ENCODE data around the gene THUMPD3. TPM values are rescaled to one million over a fixed set of nuclear protein-coding genes. Genes with fewer than 3 reads are reported as not detected.
A peak's percentile ranks its signal among the peaks of the same experiment; 100 is the strongest.

THUMPD3 gene
- total and polyA plus RNA-seq, 2 of the 13 experiments (the other 11 are each of a cell fraction or from before 2014, with no cell fraction given) = 31.2 to 44.1 TPM

DNA sequence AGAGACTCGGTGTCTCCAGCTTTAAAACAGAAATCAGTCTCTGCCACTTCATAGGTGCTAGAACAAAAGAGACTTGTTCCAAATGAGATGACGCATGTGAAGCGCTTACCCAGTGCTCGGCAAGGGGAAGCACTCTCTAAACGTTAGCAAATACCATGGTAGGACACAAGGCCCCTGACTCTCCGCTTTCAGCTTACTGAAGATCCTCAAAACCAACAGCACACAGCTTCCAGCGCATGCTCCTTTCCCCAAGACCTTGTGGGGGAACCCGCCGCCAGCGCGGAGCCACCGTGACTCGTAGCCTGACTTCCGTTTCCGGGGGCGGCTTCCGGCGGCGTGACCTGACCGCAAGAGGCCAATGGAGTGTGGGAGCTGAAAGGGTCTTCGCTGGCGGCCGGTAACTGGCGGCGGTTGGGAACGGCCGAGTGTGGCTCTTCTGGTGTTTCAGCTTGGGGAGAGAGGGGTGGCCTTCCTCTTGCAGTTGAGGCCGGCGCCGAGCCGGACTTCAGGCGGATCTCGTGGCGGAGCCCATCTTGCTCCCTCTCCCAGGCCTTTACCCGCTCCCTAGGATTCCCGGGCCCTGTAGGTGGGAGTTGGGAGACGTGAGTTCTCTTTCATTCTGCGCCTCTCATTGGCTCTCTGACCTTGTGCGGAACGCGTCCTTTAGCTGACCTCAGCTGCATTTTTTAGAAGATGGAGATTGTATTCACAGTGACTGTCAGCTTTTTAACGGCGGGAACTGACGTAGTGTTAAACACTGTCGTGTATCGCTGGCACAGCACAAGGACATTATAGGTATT, at the start of gene THUMPD3 (continued):
- TF ChIP-seq ZNF235 (CRISPR knock-in tag; IDR thresholded peaks at IDR 0.05; ENCODE audit: borderline replicate concordance) = no peak
- TF ChIP-seq ZNF30 (CRISPR knock-in tag; IDR thresholded peaks at IDR 0.05) = peak; percentile 91
- TF ChIP-seq, protein P1, sequence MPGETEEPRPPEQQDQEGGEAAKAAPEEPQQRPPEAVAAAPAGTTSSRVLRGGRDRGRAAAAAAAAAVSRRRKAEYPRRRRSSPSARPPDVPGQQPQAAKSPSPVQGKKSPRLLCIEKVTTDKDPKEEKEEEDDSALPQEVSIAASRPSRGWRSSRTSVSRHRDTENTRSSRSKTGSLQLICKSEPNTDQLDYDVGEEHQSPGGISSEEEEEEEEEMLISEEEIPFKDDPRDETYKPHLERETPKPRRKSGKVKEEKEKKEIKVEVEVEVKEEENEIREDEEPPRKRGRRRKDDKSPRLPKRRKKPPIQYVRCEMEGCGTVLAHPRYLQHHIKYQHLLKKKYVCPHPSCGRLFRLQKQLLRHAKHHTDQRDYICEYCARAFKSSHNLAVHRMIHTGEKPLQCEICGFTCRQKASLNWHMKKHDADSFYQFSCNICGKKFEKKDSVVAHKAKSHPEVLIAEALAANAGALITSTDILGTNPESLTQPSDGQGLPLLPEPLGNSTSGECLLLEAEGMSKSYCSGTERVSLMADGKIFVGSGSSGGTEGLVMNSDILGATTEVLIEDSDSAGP (CRISPR knock-in tag; IDR thresholded peaks at IDR 0.05; ENCODE audit: borderline replicate concordance) = peak; percentile 78; the same call in 1 of the 2 replicates
- TF ChIP-seq, protein P2, sequence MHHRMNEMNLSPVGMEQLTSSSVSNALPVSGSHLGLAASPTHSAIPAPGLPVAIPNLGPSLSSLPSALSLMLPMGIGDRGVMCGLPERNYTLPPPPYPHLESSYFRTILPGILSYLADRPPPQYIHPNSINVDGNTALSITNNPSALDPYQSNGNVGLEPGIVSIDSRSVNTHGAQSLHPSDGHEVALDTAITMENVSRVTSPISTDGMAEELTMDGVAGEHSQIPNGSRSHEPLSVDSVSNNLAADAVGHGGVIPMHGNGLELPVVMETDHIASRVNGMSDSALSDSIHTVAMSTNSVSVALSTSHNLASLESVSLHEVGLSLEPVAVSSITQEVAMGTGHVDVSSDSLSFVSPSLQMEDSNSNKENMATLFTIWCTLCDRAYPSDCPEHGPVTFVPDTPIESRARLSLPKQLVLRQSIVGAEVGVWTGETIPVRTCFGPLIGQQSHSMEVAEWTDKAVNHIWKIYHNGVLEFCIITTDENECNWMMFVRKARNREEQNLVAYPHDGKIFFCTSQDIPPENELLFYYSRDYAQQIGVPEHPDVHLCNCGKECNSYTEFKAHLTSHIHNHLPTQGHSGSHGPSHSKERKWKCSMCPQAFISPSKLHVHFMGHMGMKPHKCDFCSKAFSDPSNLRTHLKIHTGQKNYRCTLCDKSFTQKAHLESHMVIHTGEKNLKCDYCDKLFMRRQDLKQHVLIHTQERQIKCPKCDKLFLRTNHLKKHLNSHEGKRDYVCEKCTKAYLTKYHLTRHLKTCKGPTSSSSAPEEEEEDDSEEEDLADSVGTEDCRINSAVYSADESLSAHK (CRISPR knock-in tag; IDR thresholded peaks at IDR 0.05; ENCODE audit: borderline replicate concordance) = no peak
- peak; percentile 89 for TF ChIP-seq SRY (CRISPR knock-in tag; IDR thresholded peaks at IDR 0.05)
- TF ChIP-seq, protein P3, sequence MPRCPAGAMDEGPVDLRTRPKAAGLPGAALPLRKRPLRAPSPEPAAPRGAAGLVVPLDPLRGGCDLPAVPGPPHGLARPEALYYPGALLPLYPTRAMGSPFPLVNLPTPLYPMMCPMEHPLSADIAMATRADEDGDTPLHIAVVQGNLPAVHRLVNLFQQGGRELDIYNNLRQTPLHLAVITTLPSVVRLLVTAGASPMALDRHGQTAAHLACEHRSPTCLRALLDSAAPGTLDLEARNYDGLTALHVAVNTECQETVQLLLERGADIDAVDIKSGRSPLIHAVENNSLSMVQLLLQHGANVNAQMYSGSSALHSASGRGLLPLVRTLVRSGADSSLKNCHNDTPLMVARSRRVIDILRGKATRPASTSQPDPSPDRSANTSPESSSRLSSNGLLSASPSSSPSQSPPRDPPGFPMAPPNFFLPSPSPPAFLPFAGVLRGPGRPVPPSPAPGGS (CRISPR knock-in tag; IDR thresholded peaks at IDR 0.05) = peak; percentile 85
- TF ChIP-seq ZBTB1 (CRISPR knock-in tag; IDR thresholded peaks at IDR 0.05; ENCODE audit: borderline replicate concordance) = 0 out of 2 replicates have a peak, but pooled peaks have one; percentile 22
- peak; percentile 92 for TF ChIP-seq ZNF724P (CRISPR knock-in tag; IDR thresholded peaks at IDR 0.05; ENCODE audit: borderline replicate concordance)
- TF ChIP-seq FOSL1 (CRISPR knock-in tag; IDR thresholded peaks at IDR 0.05; ENCODE audit: borderline replicate concordance) = no peak
- TF ChIP-seq, protein P4, sequence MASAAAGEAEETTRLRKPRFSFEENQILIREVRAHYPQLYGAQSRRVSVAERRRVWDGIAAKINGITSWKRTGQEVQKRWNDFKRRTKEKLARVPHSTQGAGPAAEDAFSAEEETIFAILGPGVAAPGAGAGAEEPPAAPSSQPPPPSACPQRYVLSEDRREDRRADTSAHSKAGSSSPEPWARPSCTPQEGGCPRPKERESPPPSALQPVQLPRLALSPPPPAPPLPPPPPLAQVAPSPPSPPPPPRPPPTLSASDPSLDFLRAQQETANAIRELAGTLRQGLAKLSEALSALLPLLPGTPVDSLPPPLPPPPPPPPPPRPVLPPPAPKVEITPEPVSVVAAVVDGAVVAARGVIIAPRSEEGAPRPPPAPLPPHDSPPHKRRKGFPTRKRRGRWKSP (CRISPR knock-in tag; IDR thresholded peaks at IDR 0.05) = peak; percentile 83
- TF ChIP-seq POLR2A (IDR thresholded peaks at IDR 0.05; ENCODE audit: insufficient read depth in 1 of 2, low read depth in 2 of 2, low read length in 2 of 2) = peak; percentile 93 to 94
- peak; percentile 97 for TF ChIP-seq RBFOX2 (IDR thresholded peaks at IDR 0.05; ENCODE audit: low read depth, low read length)
- TF ChIP-seq HMG20B (CRISPR knock-in tag; conservative IDR thresholded peaks at IDR 0.05) = peak; percentile 56; the same call in 1 of the 2 replicates
- no peak for TF ChIP-seq ATRX (CRISPR knock-in tag; IDR thresholded peaks at IDR 0.05; ENCODE audit: borderline replicate concordance)
- peak; percentile 69; the same call in 1 of the 2 replicates for TF ChIP-seq JUN (CRISPR knock-in tag; IDR thresholded peaks at IDR 0.05)
- no peak for TF ChIP-seq SMARCE1 (IDR thresholded peaks at IDR 0.05; ENCODE audit: borderline replicate concordance)
- TF ChIP-seq, protein P5, sequence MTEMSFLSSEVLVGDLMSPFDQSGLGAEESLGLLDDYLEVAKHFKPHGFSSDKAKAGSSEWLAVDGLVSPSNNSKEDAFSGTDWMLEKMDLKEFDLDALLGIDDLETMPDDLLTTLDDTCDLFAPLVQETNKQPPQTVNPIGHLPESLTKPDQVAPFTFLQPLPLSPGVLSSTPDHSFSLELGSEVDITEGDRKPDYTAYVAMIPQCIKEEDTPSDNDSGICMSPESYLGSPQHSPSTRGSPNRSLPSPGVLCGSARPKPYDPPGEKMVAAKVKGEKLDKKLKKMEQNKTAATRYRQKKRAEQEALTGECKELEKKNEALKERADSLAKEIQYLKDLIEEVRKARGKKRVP (CRISPR knock-in tag; IDR thresholded peaks at IDR 0.05) = peak in 1 of 2 experiments; percentile 67; a peak in 1 of 4 replicates
- TF ChIP-seq TAF15 (IDR thresholded peaks at IDR 0.05; ENCODE audit: low read depth, low read length, poor library complexity, severe bottlenecking) = no peak
- peak; percentile 55; the same call in 1 of the 2 replicates for TF ChIP-seq GATA4 (IDR thresholded peaks at IDR 0.05; ENCODE audit: borderline replicate concordance, low read depth)
- no peak for TF ChIP-seq ZNF253 (CRISPR knock-in tag; IDR thresholded peaks at IDR 0.05; ENCODE audit: borderline replicate concordance)
- peak; percentile 77 for TF ChIP-seq XRCC5 (optimal IDR thresholded peaks at IDR 0.05; ENCODE audit: low read length)
- TF ChIP-seq NR3C1 (CRISPR knock-in tag; IDR thresholded peaks at IDR 0.05) = no peak

Measured in HepG2 (cell line).